OCI-LY7 (cell line): ENCODE measurements around the gene XKR7. TPM values are rescaled to one million over a fixed set of nuclear protein-coding genes. Genes with fewer than 3 reads are reported as not detected.
"Not testable (repeated sequence)": the region's sequence is repeated elsewhere in the genome, so short reads cannot be mapped to it uniquely, and the experiment has no call there.

Experiments used
- BruUV-seq: library from RNA; stranded (reverse); fragments of 400-500 nt; replicated peaks from 2 replicates; lab custom pipeline; 2021; lab: Mats Ljungman, UMichigan
- CTCF ChIA-PET: fragments of 300-600 bp; sonication (Branson Sonifier 250); formaldehyde crosslinking; loops from one replicate; lab custom pipeline; 2022; ENCODE audit warnings: antibody characterized with exemption; ENCODE audit not compliant: unreplicated experiment; lab: Charles Lee
- POLR2A ChIA-PET: fragments of 300-600 bp; sonication (Branson Sonifier 250); formaldehyde crosslinking; loops from one replicate; lab custom pipeline; 2022; ENCODE audit warnings: antibody characterized with exemption; lab: Charles Lee
- DNase-seq: peaks from one replicate; pipeline ENCODE4 v3.0.0-alpha.2; 2015; ENCODE audit warnings: low spot score
- H2AFZ ChIP-seq: fragments of 200-600 bp; sonication (generic), shearing (Covaris generic); 2 replicates; pipeline ENCODE4 v1.6.1; 2014; ENCODE audit warnings: mild to moderate bottlenecking, antibody characterized with exemption, low read length, moderate library complexity
- H3K27ac ChIP-seq: fragments of 200-600 bp; sonication (generic); 2 replicates; pipeline ENCODE4 v1.5.1; 2014; ENCODE audit warnings: mixed run types, low read depth, mild to moderate bottlenecking, moderate library complexity, low read length, inconsistent platforms; ENCODE audit not compliant: poor library complexity, severe bottlenecking
- H3K36me3 ChIP-seq: fragments of 200-600 bp; sonication (generic); 2 replicates; pipeline ENCODE4 v1.6.1; 2014; ENCODE audit warnings: mild to moderate bottlenecking, antibody characterized with exemption, low read length, moderate library complexity, mixed read lengths; ENCODE audit not compliant: insufficient read depth
- H3K4me1 ChIP-seq: fragments of 200-600 bp; sonication (generic); 2 replicates; pipeline ENCODE4 v1.5.1; 2014; ENCODE audit warnings: mild to moderate bottlenecking, low read length; ENCODE audit not compliant: insufficient read depth, poor library complexity, severe bottlenecking
- H3K4me2 ChIP-seq: fragments of 200-600 bp; sonication (generic); 2 replicates; pipeline ENCODE4 v1.6.1; 2014; ENCODE audit warnings: mild to moderate bottlenecking, low read length
- H3K4me3 ChIP-seq: fragments of 200-600 bp; sonication (generic); 2 replicates; pipeline ENCODE4 v1.5.1; 2014; ENCODE audit warnings: mild to moderate bottlenecking, low read depth, low read length; ENCODE audit not compliant: poor library complexity, severe bottlenecking
- H3K79me2 ChIP-seq: fragments of 200-600 bp; sonication (generic); 2 replicates; pipeline ENCODE4 v1.6.1; 2016; ENCODE audit warnings: low read depth, mild to moderate bottlenecking, low read length, moderate library complexity, mixed read lengths; ENCODE audit not compliant: insufficient read depth
- H3K9me2 ChIP-seq: fragments of 200-600 bp; sonication (generic); 2 replicates; pipeline ENCODE4 v1.6.1; 2016; ENCODE audit warnings: mild to moderate bottlenecking, low read length, mixed read lengths; ENCODE audit not compliant: insufficient read depth
- H3K9me3 ChIP-seq: fragments of 200-600 bp; sonication (generic); 2 replicates; pipeline ENCODE4 v1.6.1; 2014; ENCODE audit warnings: mild to moderate bottlenecking, mixed run types, low read length, mixed read lengths
- H4K20me1 ChIP-seq: fragments of 200-600 bp; sonication (generic); 2 replicates; pipeline ENCODE4 v1.6.1; 2014; ENCODE audit warnings: mild to moderate bottlenecking, antibody characterized with exemption, low read length, moderate library complexity, mixed read lengths; ENCODE audit not compliant: insufficient read depth
- EZH2phosphoT487 ChIP-seq: fragments of 200-600 bp; sonication (generic); IDR thresholded peaks from 2 replicates; pipeline ENCODE4 v1.6.1; 2018; ENCODE audit warnings: low read depth, borderline replicate concordance, mild to moderate bottlenecking, mixed run types, antibody characterized with exemption, low read length, moderate library complexity, mixed read lengths
- intact Hi-C: fragments of 100-400 bp; cut with micrococcal nuclease; formaldehyde crosslinking; loops from one replicate; pipeline ENCODE4 v1.10.0; 2022; ENCODE audit not compliant: unreplicated experiment
- total RNA-seq, 2 experiments: library from RNA; depleted of rRNA in 1 of 2; stranded (reverse); fragments of >200 nt in 1 of 2; shearing (Covaris generic) in 1 of 2; gene quantifications; 2 replicates each; pipeline ENCODE4 v1.2.3, GENCODE V29; 2014 to 2022
- TF ChIP-seq, protein P1 (sequence below): fragments of 200-600 bp; sonication (generic); conservative IDR thresholded peaks from 2 replicates; pipeline ENCODE4 v1.5.1; 2014; ENCODE audit warnings: mild to moderate bottlenecking, antibody characterized with exemption, low read length, moderate library complexity, mixed read lengths

The XKR7 gene
- total RNA-seq, 2 experiments from 2014 or later = not detected

DNA sequence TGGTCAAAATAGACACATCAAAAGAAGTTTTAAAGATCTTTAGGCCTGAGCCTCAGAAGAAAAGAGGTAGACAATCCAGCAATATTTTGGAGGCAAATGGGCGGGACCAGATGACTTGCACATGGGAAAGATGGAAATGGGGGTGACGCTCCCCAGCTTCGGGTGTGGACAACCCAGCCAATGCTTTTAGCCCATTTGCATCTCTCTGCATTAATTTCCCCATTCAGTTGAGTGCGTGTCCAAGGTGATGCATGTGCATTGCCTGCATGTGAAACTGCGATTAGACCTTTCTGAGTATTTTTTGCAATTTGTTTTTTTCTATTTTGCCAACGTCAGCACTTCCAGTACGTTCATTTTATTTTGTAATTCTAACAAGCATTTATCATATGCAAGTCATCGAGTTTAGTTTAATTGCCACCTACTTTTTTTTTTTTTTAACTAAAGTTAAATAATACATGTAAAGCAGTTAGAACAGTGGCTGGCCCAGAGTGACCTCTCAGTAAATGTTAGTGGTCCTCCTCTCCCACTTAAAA is 40.3 kb upstream of the XKR7 start:
- BruUV-seq = no TSS peak

DNA sequence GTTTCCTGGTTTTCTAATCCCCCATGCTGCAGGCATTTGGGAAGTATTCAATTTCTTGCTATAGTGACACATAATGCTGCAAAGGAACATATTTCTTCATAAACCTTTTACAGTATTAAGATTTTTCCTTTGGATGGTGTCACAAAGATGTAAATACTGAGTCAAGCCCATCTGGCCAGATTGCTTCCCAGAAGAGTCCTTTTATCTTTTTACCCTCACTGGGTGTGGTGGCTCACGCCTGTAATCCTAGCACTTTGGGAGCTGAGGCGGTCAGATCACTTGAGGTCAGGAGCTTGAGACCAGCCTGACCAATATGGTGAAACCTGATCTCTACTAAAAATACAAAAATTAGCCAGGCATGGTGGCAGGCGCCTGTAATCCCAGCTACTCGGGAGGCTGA is 38.3 kb upstream of the XKR7 start:
- DNase-seq, H4K20me1 ChIP-seq, intact Hi-C loops, CTCF ChIA-PET, H3K4me2 ChIP-seq, H2AFZ ChIP-seq, BruUV-seq, H3K36me3 ChIP-seq, H3K27ac ChIP-seq, H3K79me2 ChIP-seq, H3K9me2 ChIP-seq, H3K4me3 ChIP-seq, H3K9me3 ChIP-seq, H3K4me1 ChIP-seq: not testable (repeated sequence)
- POLR2A ChIA-PET = interaction anchor here (0.6 kb wide), 1 partner anchor 21 kb away, joined by 3 read pairs; no protein-coding TSS in a partner anchor

More for the DNA sequence above, 40.3 kb upstream of the XKR7 start:
- H3K9me3 ChIP-seq = no peaks in the 10 kb centered on the region
- H2AFZ ChIP-seq = no peak overlapping the region
- no peaks in the 10 kb centered on the region for H3K36me3 ChIP-seq
- H3K27ac ChIP-seq = no peak overlapping the region
- ChIA-PET CTCF (no interaction called here), POLR2A (interaction anchor here (0.5 kb wide), 1 partner anchor 1851 kb away, joined by 3 read pairs; no protein-coding TSS in a partner anchor)
- H3K79me2 ChIP-seq = no peaks in the 10 kb centered on the region
- no peaks in the 10 kb centered on the region for H4K20me1 ChIP-seq
- TF ChIP-seq, protein P1, sequence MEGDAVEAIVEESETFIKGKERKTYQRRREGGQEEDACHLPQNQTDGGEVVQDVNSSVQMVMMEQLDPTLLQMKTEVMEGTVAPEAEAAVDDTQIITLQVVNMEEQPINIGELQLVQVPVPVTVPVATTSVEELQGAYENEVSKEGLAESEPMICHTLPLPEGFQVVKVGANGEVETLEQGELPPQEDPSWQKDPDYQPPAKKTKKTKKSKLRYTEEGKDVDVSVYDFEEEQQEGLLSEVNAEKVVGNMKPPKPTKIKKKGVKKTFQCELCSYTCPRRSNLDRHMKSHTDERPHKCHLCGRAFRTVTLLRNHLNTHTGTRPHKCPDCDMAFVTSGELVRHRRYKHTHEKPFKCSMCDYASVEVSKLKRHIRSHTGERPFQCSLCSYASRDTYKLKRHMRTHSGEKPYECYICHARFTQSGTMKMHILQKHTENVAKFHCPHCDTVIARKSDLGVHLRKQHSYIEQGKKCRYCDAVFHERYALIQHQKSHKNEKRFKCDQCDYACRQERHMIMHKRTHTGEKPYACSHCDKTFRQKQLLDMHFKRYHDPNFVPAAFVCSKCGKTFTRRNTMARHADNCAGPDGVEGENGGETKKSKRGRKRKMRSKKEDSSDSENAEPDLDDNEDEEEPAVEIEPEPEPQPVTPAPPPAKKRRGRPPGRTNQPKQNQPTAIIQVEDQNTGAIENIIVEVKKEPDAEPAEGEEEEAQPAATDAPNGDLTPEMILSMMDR = no peak
- no peak for TF ChIP-seq EZH2phosphoT487
- no peaks in the 10 kb centered on the region for H3K4me1 ChIP-seq
- no peak overlapping the region for H3K4me3 ChIP-seq
- intact Hi-C loops = no loop called here
- H3K4me2 ChIP-seq = no peak overlapping the region
- no peak for DNase-seq
- H3K9me2 ChIP-seq = no peaks in the 10 kb centered on the region

DNA sequence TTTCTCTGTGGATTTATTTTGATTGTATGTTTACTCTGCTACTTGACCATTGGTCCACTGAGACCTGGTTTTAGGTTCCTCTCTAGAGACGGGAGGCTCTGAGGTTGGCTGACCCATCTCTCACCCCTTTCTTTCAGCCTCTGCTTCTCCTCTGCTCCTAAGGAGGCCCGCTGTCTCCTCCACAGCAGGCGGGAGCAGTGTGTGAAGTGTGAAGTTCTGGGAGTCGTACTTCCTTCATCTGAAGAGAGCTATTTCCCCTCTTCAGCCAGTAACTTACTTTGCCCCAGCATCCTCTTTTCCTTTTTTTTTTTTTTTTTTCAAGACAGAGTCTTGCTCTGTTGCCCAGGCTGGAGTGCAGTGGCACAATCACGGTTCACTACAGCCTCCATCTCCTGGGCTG is 37.2 kb upstream of the XKR7 start:
- Histone ChIP-seq H3K9me2 (no peaks in the 10 kb centered on the region), H4K20me1 (no peaks in the 10 kb centered on the region), H3K27ac (no peak overlapping the region), H3K4me1 (no peaks in the 10 kb centered on the region), H3K9me3 (no peaks in the 10 kb centered on the region), H3K4me2 (no peak overlapping the region), H3K79me2 (no peaks in the 10 kb centered on the region), H3K4me3 (no peak overlapping the region), H2AFZ (no peak overlapping the region), H3K36me3 (no peaks in the 10 kb centered on the region)
- POLR2A ChIA-PET = interaction anchor here (0.5 to 0.6 kb wide), 3 partner anchors 200 to 762 kb away, joined by 3 to 4 read pairs (median 3); no protein-coding TSS in a partner anchor
- intact Hi-C loops = no loop called here
- DNase-seq = no peak
- no TSS peak for BruUV-seq
- CTCF ChIA-PET = no interaction called here
- no peak for TF ChIP-seq EZH2phosphoT487
- TF ChIP-seq, protein P1 = no peak
